Peyer's patch (tissue), 4 donors: Measurements from ENCODE around the gene ATP2A2.

Experiments used
- POLR2A ChIP-seq, 2 donors: fragments of 450-650 bp; IDR thresholded peaks; one replicate each; pipeline ENCODE4 v1.5.1; 2017; ENCODE audit warnings: antibody characterized with exemption in 2 of 2, mild to moderate bottlenecking in 2 of 2, moderate library complexity in 2 of 2
- TF ChIP-seq, protein P1 (sequence below), 6 experiments: fragments of 450-650 bp in 4 of 6; fragments of 200-600 bp in 2 of 6; sonication (generic) in 1 of 6; IDR thresholded peaks; one replicate each; pipeline ENCODE4 v1.5.1; 2017 to 2019; ENCODE audit warnings: antibody characterized with exemption in 6 of 6, mild to moderate bottlenecking in 3 of 6, moderate library complexity in 1 of 6

DNA sequence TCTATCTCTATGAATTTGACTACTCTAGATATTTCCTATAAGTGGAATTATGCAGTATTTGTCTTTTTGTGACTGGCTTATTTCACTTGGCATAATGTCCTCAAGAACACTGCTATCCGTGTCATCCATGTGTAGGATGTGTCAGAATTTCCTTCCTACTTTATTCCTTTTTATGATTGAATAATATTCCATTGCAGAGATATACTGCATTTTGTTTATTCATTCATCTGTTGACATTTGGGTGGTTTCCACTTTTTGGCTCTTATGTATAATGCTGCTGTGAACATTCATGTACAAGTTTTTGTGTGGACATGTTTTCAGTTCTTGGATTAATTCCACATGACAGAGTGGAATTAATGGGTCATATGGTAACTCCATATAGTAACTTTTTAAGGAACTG lies 45.7 kb upstream of the ATP2A2 start:
- TF ChIP-seq POLR2A (IDR thresholded peaks at IDR 0.05): no peak
- TF ChIP-seq, protein P1, sequence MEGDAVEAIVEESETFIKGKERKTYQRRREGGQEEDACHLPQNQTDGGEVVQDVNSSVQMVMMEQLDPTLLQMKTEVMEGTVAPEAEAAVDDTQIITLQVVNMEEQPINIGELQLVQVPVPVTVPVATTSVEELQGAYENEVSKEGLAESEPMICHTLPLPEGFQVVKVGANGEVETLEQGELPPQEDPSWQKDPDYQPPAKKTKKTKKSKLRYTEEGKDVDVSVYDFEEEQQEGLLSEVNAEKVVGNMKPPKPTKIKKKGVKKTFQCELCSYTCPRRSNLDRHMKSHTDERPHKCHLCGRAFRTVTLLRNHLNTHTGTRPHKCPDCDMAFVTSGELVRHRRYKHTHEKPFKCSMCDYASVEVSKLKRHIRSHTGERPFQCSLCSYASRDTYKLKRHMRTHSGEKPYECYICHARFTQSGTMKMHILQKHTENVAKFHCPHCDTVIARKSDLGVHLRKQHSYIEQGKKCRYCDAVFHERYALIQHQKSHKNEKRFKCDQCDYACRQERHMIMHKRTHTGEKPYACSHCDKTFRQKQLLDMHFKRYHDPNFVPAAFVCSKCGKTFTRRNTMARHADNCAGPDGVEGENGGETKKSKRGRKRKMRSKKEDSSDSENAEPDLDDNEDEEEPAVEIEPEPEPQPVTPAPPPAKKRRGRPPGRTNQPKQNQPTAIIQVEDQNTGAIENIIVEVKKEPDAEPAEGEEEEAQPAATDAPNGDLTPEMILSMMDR (IDR thresholded peaks at IDR 0.05): no peak
